GM21390 (cell line): Measurements from ENCODE around the gene PCDH1.
A peak's percentile ranks its signal among the peaks of the same experiment; 100 is the strongest.

Experiments used
- ATAC-seq: cut with Tn5 transposase; IDR thresholded peaks from one replicate; pipeline ENCODE4 v1.9.1; 2021; ENCODE audit not compliant: unreplicated experiment

PCDH1 gene

DNA sequence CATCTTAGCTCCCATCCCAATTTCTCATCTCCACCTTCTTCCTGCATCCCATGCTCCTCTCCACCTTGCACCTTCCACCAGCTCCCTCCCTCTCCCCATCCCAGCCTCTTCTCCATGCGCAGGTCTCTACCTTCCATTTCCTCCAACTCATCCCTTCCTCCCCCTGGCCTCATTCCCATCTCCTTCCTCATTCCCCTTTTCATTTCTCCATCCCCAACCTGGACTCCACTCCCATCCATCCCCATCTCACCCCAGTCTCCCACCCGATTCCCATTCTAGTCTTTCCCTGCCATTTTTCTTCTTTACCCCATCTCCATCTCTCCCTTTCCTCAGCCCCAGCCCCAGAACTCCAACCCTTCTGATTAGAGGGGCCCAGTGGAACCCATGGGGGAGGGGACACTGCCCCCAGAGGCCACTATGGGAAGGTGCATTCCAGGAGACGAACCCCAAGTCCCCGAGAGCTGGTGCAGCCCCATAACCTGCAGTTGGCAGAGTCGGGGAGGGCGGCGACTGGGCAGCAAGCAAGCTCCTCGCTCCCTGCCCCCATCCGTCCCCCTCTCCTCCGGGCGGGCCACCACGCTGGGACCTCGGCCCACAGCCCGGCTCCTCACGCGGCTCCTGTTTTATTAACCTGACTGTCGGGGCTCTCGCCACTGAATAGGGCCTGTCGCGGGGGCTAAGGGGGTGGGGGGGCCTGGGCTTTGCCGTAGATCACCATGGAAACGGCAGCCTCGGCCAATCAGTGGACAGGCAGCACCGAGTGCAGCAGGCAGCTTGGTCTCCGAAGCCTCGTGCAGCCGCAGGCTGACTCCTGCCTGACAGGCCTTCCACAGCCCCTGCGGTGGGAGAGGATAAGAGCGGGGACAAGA lies 66.7 kb downstream of the PCDH1 start:
- peak; percentile 63 for ATAC-seq

- ATAC-seq, result no peak
These were observed 67.5 kb downstream of the PCDH1 start for GRCh38 chr5:141810702-141811101.

DNA sequence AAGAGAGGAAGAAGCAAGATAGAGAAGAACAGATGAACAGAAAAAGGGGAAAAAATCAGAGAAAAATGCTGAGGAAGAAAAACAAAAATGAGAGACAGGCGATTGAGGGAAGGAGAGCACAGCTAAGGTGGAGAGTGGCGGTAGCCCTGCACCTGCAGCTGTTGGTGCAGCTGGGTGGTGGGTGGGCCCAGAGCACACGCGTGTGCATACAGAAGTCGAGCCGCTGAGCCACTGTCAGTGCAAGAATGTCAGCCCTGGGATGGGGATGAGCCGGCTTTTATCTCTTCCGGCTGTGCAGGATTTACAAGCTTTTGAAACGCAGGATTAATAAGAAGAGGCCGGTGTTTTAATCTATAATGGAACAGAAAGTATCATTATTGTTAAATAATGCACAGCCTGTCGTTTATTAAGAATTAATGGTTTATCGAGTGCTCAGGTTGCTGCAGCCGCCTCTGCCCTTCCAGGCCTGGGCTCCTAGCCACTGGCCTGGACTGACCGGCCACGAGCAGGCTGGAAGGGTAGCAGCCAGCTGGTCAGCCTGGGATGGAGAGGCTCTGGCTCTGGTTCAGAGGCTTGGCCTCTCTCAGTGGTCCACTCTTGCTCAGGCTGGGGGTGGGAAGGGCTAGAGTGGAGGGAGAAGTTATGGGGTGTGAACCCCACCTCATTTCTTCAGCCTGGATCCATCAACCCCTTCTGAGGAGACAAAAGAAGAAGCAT lies 68.7 kb downstream of the PCDH1 start:
- no peak for ATAC-seq

DNA sequence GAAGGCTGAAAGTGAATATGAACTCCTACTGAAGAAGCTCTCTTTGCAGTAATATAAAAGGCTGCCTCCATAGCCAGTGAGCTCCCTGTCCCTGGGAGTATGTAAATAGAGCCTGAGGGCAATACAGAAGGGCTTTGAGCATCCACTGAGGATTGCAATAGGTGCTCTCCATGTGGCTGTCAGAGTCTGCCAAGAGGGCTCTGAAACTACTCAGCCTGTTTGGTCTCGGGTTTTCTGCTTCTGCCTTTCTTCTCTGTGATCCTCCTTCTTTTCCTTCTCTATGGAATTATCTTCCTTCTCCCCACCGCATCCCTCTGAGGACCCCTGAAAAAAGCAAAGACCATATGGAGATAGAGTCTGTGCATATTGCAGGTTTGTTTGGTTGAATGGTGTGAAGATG lies 69.4 kb downstream of the PCDH1 start:
- ATAC-seq, result no peak

DNA sequence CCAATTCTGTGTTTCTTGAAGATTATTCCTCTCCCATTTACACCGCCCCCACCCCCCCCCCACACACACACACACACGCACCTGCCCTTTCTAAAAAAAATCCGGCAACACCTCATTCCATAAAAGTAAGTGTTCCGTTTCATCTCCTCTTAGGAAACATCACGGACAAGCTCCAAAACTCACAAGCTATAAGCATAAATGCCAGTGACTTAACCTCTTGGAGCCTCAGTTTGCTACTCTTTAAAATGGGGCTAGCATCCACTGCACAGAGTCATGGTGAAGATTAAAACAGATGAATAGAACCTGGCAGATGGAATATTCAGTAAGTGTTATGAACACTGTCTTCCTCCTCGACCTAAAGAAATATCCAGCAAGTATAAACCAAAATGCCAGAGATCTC lies 70.5 kb downstream of the PCDH1 start:
- ATAC-seq, result no peak

GRCh38 chr5:141807329-141807728 lies 70.9 kb downstream of the PCDH1 start:
- ATAC-seq, result no peak

GRCh38 chr5:141806626-141807025 lies 71.6 kb downstream of the PCDH1 start:
- no peak for ATAC-seq

DNA sequence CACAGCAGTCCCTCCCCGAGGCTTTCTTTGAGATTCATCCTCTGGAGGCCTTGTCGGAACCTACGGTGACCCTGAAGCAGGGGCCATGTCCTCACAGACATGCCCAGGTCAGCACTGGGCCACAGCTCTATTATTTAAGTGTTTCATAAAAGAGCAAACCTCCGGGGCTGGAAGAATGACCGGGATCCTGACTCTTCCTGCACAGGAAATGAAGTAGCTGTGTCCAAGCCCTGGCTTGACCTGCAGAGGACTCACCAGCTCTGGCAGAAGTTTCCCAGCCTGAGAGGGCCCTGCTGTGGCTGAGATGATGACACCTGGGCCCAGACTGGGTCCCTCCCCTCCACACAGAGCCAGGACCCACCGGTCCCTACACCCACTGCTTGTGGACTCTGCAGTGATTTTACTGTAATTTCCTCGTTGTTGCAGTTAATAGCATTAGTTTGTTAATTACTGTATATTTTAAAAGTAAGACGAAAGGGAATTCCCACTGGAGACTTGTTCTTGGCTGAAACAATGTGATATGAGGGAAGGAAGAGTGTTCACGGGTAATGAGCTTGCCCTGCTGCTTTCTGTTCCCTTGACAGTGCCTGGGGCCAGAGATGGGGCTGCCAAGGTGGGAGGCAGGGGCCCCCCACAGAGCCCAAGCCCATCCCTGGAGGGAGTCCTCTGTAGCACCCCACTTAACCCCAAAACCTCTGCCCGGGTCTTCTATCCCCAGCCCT lies 72.2 kb downstream of the PCDH1 start:
- ATAC-seq, result no peak

DNA sequence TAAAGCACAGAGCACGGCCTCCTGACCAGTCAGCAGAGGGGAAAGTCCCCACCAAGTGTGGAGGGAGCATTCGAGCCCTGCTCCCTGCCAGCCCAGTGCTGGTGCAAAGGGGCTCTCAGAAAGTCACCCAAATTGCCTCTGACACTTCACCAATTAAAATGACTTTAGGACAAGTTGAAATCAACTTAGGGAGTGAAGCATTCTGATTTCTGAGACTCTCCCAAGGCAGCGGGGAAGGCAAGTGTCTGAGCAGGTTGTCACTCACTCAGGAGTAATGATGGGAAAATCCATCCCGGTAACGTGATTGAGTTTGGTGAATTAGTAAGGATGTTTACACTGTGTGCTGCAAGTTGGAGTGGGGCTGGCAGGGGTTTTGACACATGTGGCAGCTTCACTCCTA lies 73.7 kb downstream of the PCDH1 start:
- ATAC-seq, result no peak
